DMS 273 (cell line): ENCODE data around the gene HERC4.
"Not testable (repeated sequence)": the region's sequence is repeated elsewhere in the genome, so short reads cannot be mapped to it uniquely, and the experiment has no call there.

ENCODE experiments used
- DNase-seq: peaks from one replicate; lab custom pipeline; 2025; ENCODE audit not compliant: unreplicated experiment; lab: John Stamatoyannopoulos, UW

HERC4 gene

DNA sequence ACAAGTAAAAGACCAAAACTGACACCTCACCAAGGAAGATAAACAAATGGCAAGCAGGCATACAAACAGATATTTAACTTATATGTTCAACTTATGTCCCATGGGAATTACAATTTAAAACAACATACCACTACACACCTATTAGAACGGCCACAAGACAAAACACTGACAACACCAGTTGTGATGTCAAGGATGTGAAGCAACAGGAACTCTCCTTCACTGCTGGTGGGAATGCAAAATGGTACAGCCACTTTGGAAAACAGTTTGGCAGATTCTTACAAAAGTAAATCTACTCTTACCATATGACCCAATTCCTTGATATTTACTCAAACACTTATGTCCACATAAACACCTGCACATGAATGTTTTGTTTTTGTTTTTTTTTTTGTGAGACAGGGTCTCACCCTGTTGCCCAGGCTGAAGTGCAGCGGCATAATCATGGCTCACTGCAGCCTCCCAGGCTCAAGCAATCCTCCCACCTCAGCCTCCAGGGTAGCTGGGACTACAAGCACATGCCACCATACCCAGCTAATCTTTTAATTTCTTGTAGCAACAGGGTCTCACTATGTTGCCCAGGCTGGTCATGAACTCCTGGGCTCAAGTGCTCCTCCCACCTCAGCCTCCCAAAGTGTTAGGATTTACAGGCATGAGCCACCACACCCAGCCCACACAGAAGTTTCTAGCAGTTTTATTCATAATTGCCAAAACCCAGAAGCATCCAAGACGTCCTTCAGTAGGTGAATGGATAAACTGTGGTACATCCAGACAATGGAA is 27.3 kb downstream of the HERC4 start:
- DNase-seq, result no peak

DNA sequence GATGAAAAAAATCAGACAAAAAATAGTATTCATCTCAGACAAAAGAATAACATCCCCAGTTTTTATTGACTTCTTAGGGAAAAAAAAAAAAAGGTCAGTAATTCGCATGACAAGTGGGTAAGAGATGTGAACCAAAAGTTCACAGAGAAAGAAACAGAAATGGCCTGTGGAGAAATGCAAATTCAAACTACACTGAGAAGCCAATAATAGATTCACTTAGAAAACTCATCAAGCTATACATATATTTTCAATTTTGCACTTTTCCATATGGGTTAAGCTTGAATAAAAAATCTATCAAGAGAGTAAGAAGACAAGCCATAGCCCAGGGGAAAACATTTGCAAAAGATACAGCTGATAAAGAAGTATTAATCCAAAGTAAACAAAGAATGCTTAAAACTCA is 28.0 kb downstream of the HERC4 start:
- no peak for DNase-seq

DNA sequence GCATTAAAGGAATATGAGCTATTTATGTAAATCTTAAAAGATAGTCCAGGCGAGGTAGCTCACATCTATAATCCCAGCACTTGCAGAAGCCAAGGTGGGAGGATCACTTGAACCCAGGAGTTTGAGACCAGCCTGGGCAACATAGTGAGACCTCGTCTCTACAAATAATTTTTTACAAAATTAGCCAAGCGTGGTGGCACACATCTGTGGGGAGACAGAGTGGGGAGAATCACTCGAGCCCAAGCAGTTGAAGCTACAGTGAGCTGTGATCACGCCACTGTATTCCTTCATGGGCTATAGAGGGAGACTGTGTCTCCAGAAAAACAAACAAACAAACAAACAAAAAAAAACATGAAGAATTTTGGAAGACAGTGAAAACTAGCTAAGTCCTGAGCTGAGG is 28.4 kb downstream of the HERC4 start:
- DNase-seq, result no peak

DNA sequence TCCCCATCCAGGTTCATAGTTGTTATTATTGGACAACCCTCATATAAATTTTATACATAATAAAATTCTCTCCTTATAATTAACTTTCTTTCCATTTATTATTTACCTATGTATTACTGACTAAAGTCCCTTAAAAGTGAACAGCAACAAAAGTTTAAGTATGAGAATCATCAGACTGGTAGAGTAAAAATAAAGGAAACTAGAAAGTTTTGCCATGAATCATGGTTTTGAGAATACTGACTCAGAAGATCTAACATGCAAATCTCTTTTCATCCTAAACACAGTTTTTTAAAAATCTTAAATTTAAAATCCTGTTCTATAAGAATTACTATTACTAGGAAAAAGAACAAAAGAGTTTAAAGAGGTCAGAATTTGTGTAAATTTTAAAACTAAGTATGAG is 32.1 kb downstream of the HERC4 start:
- DNase-seq, result no peak

DNA sequence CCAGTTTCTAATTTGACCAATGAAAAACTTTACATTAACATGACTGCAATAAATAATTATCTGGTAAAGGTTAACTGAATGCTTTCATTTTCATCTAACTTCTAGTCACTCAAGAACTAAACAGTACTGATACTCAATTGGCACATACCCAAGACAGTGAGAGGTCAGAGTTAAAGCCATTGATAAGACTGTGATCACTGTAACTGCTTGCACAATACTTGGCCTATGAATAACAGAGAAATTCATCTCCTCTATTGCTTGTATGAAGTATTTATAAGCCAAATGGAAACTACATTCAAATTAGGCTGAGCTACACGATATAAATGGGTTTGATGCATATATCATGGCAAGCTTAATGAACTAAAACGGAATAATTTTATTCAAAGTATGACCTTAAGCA is 43.0 kb downstream of the HERC4 start:
- no peak for DNase-seq

DNA sequence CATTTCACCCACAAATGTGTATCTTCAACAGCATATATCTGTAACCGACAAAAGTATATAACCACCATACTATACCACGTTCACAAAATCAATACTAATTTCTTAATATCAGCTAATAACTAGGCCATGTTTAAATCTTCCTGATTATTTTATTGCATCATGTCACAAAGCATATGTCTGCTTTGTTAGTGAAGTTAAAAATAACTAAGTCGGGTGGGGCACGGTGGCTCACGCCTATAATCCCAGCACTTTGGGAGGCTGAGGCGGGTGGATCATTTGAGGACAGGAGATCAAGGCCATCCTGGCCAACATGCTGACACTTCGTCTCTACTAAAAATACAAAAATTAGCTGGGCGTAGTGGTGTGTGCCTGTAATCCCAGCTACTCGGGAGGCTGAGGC is 47.7 kb downstream of the HERC4 start:
- no peak for DNase-seq

DNA sequence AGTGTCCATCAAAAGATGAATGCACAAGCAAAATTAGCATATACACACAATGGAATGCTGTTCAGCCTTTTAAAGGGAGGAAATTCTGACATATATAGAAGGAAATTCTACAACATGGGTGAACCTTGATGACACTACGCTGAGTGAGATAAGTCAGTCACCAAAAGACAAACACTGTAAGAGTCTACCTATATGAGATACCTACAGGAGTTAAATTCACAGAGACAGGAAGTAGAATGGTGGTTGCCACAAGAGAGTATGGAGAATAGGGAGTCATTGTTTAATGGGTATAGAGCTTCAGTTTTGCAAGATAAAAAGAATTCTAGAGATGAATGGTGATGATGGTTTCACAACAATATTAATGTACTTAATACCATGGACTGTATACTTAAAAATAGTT is 51.8 kb downstream of the HERC4 start:
- DNase-seq, result no peak

DNA sequence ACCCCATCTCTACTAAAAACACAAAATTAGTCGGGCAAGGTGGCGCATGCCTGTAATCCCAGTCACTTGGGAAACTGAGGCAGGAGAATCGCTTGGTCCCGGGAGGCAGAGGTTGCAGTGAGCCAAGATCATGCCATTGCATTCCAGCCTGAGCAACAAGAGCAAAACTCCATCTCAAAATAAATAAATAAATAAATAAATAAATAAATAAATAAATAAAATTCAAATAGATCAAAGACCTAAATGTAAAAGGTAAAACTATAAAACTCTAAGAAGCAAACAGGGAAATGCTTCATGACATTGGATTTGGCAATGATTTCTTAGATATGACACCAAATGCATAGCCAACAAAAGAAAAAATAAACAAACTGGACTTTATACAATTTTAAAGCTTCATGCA is 52.8 kb downstream of the HERC4 start:
- DNase-seq, result not testable (repeated sequence)

DNA sequence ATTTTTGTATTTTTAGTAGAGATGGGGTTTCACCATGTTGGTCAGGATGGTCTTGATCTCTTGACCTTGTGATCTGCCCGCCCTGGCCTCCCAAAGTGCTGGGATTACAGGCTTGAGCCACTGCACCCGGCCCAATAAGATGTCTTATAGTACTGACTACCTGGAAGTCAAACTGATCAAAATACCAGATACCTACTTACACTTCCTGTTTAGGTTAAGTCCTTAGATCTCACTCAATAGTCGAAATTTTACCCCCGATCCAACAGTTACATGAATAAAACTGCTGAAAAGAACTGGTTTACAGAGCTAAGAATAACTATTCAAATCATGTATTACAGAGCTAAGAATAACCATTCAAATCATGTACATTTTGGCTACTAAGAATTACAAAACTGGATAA is 58.6 kb downstream of the HERC4 start:
- not testable (repeated sequence) for DNase-seq

DNA sequence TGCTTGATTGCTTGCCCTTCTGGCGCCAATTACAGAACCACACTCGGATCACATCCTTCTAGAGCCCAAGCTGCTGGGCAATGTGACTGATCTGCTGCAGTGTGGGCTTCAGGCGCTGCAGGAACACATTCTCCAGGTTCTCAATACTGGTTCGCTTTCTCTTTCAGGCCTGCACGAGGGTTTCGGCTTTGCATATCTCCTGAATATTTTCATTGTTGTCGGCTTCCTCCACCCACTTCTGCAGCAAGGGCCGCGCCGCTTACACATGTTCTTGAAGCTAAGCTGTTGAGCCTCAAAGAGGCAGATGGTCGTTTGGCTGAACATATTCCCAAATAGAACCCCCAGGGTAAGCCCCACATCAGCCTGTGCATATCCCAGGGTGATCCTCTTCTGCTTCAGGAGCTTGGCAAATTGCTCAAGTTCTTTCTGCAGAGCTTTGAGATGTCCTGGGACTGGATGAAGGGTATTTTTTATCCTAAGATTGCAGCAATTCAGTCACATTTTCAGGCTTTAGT is 64.6 kb downstream of the HERC4 start:
- DNase-seq, result no peak

DNA sequence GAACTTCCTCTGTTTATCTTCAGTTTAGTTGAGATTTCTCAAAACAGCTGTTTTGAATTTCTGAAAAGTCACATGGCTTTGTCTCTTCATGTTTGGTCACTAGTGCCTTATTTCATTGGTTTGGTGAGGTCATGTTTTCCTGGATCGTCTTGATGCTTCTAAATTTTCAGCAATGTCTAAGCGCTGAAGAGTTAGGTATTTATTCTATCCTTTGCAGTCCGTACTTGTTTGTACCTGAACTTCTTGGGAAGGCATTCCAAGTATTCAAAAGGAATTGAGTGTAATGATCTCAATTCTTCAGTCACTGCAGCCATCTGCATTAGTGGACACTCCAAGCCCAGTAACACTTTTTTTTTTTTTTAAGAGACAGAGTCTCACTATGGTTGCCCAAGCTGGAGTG is 67.7 kb downstream of the HERC4 start:
- no peak for DNase-seq

DNA sequence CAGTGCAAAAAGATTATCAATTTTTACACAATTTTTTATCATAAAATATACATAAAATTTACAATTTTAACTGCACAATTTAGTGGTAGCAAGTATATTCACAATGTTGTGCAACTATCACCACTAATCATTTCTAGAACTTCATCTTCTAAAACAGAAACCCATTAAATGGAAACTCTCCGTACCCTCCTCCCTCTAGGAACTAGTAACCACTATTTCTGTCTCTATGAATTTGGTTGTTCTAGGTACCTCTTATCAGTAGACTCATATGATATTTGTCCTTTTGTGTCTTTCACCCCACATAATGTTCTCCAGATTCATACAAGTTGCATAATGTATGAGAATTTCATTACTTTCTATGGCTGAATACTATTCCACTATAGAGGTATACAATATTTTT is 73.5 kb downstream of the HERC4 start:
- DNase-seq, result no peak

DNA sequence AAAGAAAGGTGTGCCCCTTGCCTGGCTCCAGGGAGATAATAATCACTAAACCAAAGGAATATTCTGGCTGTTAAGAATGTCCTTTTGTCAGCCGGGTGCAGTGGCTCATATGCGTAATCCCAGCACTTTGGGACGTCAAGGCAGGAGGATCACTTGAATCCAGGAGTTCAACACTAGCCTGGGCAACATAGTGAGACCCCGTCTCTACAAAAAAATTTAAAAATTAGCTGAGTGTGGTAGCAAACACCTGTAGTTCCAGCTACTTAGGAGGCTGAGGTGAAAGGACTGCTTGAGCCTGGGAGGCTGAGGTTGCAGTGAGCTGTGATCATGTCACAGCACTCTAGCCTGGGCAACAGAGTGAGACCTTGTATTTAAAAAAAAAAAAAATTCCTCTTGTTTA is 74.1 kb downstream of the HERC4 start:
- DNase-seq, result no peak

DNA sequence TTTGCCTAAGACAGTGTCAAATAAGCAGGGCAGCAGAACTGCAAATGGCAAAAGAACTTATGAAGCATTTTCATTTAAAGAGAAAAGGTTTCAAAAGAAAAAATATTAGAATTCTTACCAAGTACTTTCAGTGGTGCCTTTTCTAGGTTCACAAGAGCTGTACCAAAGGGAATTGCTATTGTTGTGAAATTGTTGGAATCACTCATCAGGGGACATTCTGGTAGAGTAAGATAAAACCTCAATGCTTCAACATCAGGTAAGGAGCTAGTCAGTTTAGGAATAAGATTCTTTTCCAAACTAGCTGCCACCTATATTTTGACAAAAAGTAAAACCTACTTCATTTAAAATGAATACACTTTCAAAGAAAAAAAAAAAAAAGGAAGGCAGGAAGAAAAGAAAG is 85.0 kb downstream of the HERC4 start:
- DNase-seq, result no peak

DNA sequence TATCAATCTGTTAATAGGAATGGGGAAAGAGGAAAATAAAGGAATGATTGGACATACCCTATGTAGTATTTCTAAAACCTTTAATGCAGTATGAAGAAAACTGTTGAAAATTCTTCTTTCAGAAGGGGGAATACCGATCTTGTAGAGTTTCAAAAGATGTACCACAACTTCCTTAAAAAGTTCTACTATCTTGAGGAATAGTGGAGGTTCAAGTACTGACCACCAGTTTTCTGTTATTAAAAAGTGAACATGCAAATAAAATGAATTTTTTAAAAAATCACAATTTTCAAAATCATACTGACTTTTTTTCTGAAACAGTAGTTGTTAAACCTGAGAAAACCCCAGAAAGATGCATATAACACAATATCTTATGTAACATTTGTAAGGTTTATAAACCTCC is 86.5 kb downstream of the HERC4 start:
- no peak for DNase-seq

DNA sequence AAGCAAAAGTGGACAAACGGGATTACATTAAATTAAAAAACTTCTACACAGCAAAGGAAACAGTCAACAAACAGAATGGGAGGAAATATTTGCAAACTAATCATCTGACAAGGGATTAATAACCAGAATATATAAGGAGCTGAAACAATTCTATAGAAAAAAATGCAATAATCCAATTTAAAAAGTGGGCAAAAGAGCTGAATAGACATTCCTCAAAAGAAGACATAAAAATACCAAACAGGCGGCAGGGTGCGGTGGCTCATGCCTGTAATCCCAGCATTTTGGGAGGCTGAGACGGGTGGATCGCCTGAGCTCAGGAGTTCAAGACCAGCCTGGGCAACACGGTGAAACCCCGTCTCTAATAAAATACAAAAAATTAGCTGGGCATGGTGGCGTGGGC is 92.5 kb downstream of the HERC4 start:
- DNase-seq, result not testable (repeated sequence)

DNA sequence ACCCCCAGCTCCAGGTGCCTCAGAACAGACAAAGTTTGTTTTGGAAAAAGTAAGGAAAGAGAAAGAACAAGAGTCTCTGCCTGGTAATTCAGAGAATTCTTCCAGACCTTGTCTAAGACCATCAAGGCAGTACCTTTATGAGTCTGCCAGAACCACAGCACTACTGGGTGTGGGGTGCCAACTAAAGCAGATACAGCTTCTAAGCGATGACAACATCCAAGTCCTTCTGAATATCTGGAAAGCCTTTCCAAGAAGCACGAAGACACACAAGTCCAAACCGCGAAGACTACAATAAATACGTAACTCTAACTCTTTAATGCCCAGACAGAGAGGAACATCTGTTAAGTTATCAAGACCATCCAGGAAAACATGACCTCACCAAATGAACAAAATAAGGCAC is 96.3 kb downstream of the HERC4 start:
- DNase-seq, result no peak

DNA sequence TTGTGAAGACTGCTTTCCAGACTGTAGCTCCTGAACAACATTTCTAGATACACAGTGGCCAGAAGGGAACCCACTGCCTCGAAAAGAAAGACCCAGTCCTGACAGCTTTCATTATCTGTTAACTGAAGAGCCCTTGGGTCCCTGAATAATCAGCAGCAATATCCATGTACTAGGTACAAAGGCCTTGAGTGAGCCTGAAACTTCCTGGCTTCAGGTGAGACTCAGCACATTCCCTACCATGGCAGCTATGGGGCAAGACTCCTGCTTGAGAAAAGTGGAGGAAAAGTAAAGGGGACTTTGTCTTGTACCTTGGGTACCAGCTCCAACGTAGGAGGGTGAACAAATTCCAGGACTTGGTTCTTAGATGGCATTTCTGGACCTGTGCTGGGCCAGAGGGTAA is 97.8 kb downstream of the HERC4 start:
- no peak for DNase-seq

DNA sequence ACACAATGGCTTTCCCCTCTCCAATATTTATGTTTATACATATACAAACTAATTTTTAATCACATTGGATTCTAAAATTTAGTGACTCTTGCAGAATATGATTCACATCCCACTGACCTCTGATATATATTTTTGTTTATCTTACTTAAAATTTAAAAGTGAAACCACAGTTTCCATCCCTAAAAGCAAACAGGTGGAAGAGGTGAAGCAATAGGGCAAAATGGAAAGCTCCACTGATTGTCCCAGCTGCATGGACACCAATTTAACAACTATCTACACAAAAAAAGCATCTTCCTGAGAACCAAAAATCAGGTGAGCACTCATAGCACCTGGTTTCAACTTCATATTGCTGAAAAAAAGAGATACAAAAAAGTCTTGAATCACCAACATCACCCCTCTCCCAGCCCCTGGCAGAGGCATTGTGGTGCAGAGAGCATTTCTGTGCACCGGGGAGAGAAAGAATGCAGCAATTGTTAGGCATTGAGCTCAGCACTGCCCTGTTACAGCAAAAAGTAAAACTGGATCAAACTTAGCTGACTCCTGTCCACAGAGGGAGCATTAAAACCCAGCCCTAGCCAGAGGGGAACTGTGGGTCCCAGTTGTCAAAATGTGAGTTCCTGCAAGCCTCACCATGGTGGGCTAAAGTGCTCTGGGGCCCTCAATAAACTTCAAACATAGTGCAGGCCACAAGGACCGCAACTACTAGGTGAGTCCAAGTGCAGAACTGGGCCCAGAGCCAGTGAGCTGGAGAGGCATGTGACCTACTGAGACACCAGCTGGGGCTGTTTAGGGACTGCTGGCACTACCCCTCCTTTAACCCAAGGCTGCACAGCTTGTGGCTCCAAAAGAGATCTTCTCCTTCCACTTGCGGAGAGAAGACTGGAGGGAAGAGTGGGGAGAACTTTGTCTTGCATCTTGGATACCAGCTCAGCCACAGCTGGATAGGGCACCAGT is 98.5 kb downstream of the HERC4 start:
- DNase-seq, result peak; percentile 76

DNA sequence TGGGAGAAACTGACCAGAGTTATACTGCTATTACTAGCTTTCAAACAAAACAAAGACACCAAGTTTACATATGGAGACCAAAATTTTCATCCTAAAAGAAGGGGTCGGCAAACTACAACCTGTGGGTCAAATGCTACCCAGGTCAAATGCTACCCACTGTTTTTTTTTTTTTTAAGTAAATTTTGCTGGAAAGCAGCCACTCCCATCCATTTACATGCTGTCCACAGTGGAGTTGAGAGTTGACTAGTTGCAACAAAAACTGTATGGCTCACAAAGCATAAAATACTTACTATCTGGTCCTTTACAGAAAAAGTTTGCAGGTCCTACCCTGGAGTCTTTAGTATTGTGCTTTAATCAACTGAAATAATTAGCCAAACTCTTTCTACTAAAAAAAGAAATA is 99.2 kb downstream of the HERC4 start:
- DNase-seq, result no peak

DNA sequence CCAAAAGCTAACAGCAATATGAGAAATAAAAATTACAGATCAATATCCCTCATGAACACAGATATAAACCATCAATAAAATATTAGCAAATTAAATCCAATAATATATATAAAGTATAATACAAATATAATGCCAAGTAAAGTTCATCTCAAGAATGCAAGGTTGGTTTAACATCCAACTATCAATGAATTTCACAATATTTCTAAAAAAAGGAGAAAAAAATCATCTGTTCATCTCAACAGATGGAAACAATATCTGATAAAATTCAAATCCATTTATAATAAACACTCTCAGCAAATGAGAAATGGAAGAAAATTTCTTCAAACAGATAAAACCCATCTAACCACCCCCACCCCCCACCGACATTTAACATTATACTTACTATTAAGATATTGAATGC is 103.8 kb downstream of the HERC4 start:
- DNase-seq, result no peak

DNA sequence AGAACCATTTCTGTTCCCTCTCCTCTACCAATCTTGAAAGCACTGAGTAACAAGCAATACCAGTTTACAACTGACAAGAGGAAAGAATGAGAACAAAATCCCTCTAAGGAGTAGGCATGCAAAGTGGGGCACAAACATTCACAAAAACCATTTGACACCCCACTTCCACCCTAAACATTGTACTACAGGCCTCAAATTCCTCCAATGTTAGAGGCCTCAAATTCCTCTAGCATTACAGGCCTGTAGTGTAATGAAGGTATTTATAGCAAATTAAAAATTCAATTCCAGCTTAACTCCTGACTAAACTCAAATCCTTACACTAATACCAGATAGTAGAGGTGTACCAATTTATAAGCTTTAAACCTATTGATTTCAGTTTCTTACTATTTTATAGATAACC is 105.2 kb downstream of the HERC4 start:
- no peak for DNase-seq
